Suprapubic skin (tissue), 4 donors: Measurements from ENCODE around the gene LRP4. TPM values are rescaled to one million over a fixed set of nuclear protein-coding genes. Genes with fewer than 3 reads are reported as not detected.

Experiments used
- DNase-seq, 2 donors: peaks; one replicate each; pipeline ENCODE4 v3.0.0-alpha.2; 2019; ENCODE audit warnings: low spot score in 2 of 2
- H3K27ac ChIP-seq: fragments of 200-600 bp; sonication (generic); one replicate; pipeline ENCODE4 v1.5.1; 2019
- H3K27me3 ChIP-seq: fragments of 200-600 bp; sonication (generic); one replicate; pipeline ENCODE4 v1.5.1; 2019
- H3K36me3 ChIP-seq: fragments of 200-600 bp; sonication (generic); one replicate; pipeline ENCODE4 v1.5.1; 2019
- H3K4me1 ChIP-seq: fragments of 200-600 bp; sonication (generic); one replicate; pipeline ENCODE4 v1.5.1; 2019
- H3K4me3 ChIP-seq: fragments of 200-600 bp; sonication (generic); one replicate; pipeline ENCODE4 v1.5.1; 2019; ENCODE audit warnings: mild to moderate bottlenecking
- H3K9me3 ChIP-seq: fragments of 200-600 bp; sonication (generic); one replicate; pipeline ENCODE4 v1.5.1; 2019
- CTCF ChIP-seq, 2 donors: fragments of 200-600 bp in 1 of 2; fragments of 450-650 bp in 1 of 2; sonication (generic) in 1 of 2; IDR thresholded peaks; one replicate each; pipeline ENCODE4 v1.5.1; 2016 to 2019; ENCODE audit warnings: antibody characterized with exemption in 2 of 2, mild to moderate bottlenecking in 1 of 2, moderate library complexity in 1 of 2
- EP300 ChIP-seq: sonication (generic); formaldehyde crosslinking; IDR thresholded peaks from one replicate; pipeline ENCODE4 v1.6.1; 2017; ENCODE audit warnings: antibody characterized with exemption
- POLR2A ChIP-seq, 2 donors: fragments of 450-650 bp; IDR thresholded peaks; one replicate each; pipeline ENCODE4 v1.6.1; 2017; ENCODE audit warnings: antibody characterized with exemption in 2 of 2, mild to moderate bottlenecking in 2 of 2, moderate library complexity in 2 of 2
- POLR2AphosphoS5 ChIP-seq, 3 donors: sonication (generic); formaldehyde crosslinking; IDR thresholded peaks; one replicate each; pipeline ENCODE4 v1.6.1; 2017; ENCODE audit warnings: antibody characterized with exemption in 3 of 3
- WGBS: methylation state at CpG from one replicate; pipeline ENCODE4 v1.1.5; 2018; 5-methylcytosine and 5-hydroxymethylcytosine counted together
- total RNA-seq, 4 donors: library from RNA; depleted of rRNA; stranded (reverse); fragments of >200 nt; gene quantifications; one replicate each; pipeline ENCODE4 v1.1.0, GENCODE V29; 2016

LRP4 gene
- total RNA-seq, 4 donors from 2014 or later, result 52.2 to 308 (median 90.4) TPM

GRCh38 chr11:46868912-46869311, 49.4 kb downstream of the LRP4 start:
- TF ChIP-seq POLR2AphosphoS5 (IDR thresholded peaks at IDR 0.05) (no peak), EP300 (no peak), POLR2A (IDR thresholded peaks at IDR 0.05) (no peak), CTCF (IDR thresholded peaks at IDR 0.05) (no peak)
- H3K27me3 ChIP-seq, result no peaks in the 10 kb centered on the region
- H3K27ac ChIP-seq, result no peak overlapping the region
- H3K9me3 ChIP-seq, result no peaks in the 10 kb centered on the region
- no peak for DNase-seq
- no peak overlapping the region for H3K4me3 ChIP-seq
- no peaks in the 10 kb centered on the region for H3K4me1 ChIP-seq
- peaks cover 87% of the 10 kb centered on the region for H3K36me3 ChIP-seq
- 93% methylated on average over 6 of the region's 6 CpGs for WGBS

- TF ChIP-seq EP300 (no peak), POLR2AphosphoS5 (IDR thresholded peaks at IDR 0.05) (no peak), POLR2A (IDR thresholded peaks at IDR 0.05) (no peak), CTCF (IDR thresholded peaks at IDR 0.05) (no peak)
- WGBS, result 64% methylated on average over 2 of the region's 2 CpGs
These were observed 53.0 kb downstream of the LRP4 start for GRCh38 chr11:46865340-46865739.

GRCh38 chr11:46860218-46860617, 58.1 kb downstream of the LRP4 start:
- Histone ChIP-seq H3K27ac (no peak overlapping the region), H3K4me3 (no peak overlapping the region), H3K9me3 (no peaks in the 10 kb centered on the region), H3K36me3 (peaks cover 63% of the 10 kb centered on the region), H3K27me3 (no peaks in the 10 kb centered on the region), H3K4me1 (no peaks in the 10 kb centered on the region)
- DNase-seq, result no peak
- 71% methylated on average over 4 of the region's 4 CpGs for WGBS
- TF ChIP-seq POLR2A (IDR thresholded peaks at IDR 0.05) (no peak), CTCF (IDR thresholded peaks at IDR 0.05) (no peak), EP300 (no peak), POLR2AphosphoS5 (IDR thresholded peaks at IDR 0.05) (no peak)

More at GRCh38 chr11:46865340-46865739, 53.0 kb downstream of the LRP4 start:
- Histone ChIP-seq H3K4me3 (no peak overlapping the region), H3K36me3 (peaks cover 79% of the 10 kb centered on the region), H3K27me3 (no peaks in the 10 kb centered on the region), H3K9me3 (no peaks in the 10 kb centered on the region), H3K27ac (no peak overlapping the region), H3K4me1 (no peaks in the 10 kb centered on the region)
- no peak for DNase-seq

GRCh38 chr11:46858920-46859546, 59.3 kb downstream of the LRP4 start:
- no peaks in the 10 kb centered on the region for H3K27me3 ChIP-seq
- 84% methylated on average over 12 of the region's 12 CpGs for WGBS
- no peaks in the 10 kb centered on the region for H3K4me1 ChIP-seq
- H3K27ac ChIP-seq, result no peak overlapping the region
- H3K36me3 ChIP-seq, result peaks cover 51% of the 10 kb centered on the region
- H3K4me3 ChIP-seq, result no peak overlapping the region
- TF ChIP-seq POLR2A (IDR thresholded peaks at IDR 0.05) (no peak), EP300 (no peak), POLR2AphosphoS5 (IDR thresholded peaks at IDR 0.05) (no peak), CTCF (IDR thresholded peaks at IDR 0.05) (no peak)
- DNase-seq, result no peak
- H3K9me3 ChIP-seq, result no peaks in the 10 kb centered on the region

GRCh38 chr11:46857666-46858065, 60.7 kb downstream of the LRP4 start:
- no peak for DNase-seq
- no peak for TF ChIP-seq CTCF (IDR thresholded peaks at IDR 0.05)
- no peak for TF ChIP-seq POLR2A (IDR thresholded peaks at IDR 0.05)
- no peak for TF ChIP-seq EP300
- no peak for TF ChIP-seq POLR2AphosphoS5 (IDR thresholded peaks at IDR 0.05)
- H3K27ac ChIP-seq, result no peak overlapping the region
- H3K4me3 ChIP-seq, result no peak overlapping the region
- no peaks in the 10 kb centered on the region for H3K27me3 ChIP-seq
- 69% methylated on average over 4 of the region's 4 CpGs for WGBS
- H3K4me1 ChIP-seq, result no peaks in the 10 kb centered on the region
- peaks cover 40% of the 10 kb centered on the region for H3K36me3 ChIP-seq
- H3K9me3 ChIP-seq, result no peaks in the 10 kb centered on the region
